Suprapubic skin (tissue), 3 donors: ENCODE measurements around the gene TIGAR.

Experiments
- CTCF ChIP-seq, 2 donors: fragments of 200-600 bp in 1 of 2; fragments of 450-650 bp in 1 of 2; sonication (generic) in 1 of 2; IDR thresholded peaks; one replicate each; pipeline ENCODE4 v1.5.1; 2016 to 2019; ENCODE audit warnings: antibody characterized with exemption in 2 of 2, mild to moderate bottlenecking in 1 of 2, moderate library complexity in 1 of 2
- POLR2A ChIP-seq, 2 donors: fragments of 450-650 bp; IDR thresholded peaks; one replicate each; pipeline ENCODE4 v1.6.1; 2017; ENCODE audit warnings: antibody characterized with exemption in 2 of 2, mild to moderate bottlenecking in 2 of 2, moderate library complexity in 2 of 2

GRCh38 chr12:4327293-4327692 lies 6.3 kb downstream of the TIGAR start:
- TF ChIP-seq CTCF (IDR thresholded peaks at IDR 0.05) (no peak), POLR2A (IDR thresholded peaks at IDR 0.05) (no peak)
